Ovary (tissue), 3 donors: ENCODE measurements around the gene TBL2.

Experiments
- CTCF ChIP-seq, 3 donors: fragments of 450-650 bp in 2 of 3; fragments of 200-600 bp in 1 of 3; IDR thresholded peaks; one replicate each; pipeline versions ENCODE4 v1.5.1 to v1.8.0; 2016 to 2022; ENCODE audit warnings: antibody characterized with exemption in 3 of 3, mild to moderate bottlenecking in 1 of 3
- EP300 ChIP-seq: sonication (generic); formaldehyde crosslinking; IDR thresholded peaks from one replicate; pipeline ENCODE4 v1.6.1; 2017; ENCODE audit warnings: antibody characterized with exemption
- POLR2A ChIP-seq: fragments of 450-650 bp; IDR thresholded peaks from one replicate; pipeline ENCODE4 v1.6.1; 2017; ENCODE audit warnings: antibody characterized with exemption, mild to moderate bottlenecking, moderate library complexity
- donor health status: DM: no; HTN: no; CAD: no.

- no peak for TF ChIP-seq POLR2A
- no peak for TF ChIP-seq CTCF (IDR thresholded peaks at IDR 0.05)
- no peak for TF ChIP-seq EP300
Measured at GRCh38 chr7:73570521-73570920, 7.9 kb downstream of the TBL2 start.
